K562 (cell line): ENCODE measurements around the gene FAM184B. TPM values are rescaled to one million over a fixed set of nuclear protein-coding genes. Genes with fewer than 3 reads are reported as not detected.

Experiments
- ATAC-seq: fragments of 200-7000 bp; cut with Tn5 transposase; 3 replicates; pipeline ENCODE4 v1.9.1; 2020; ENCODE audit warnings: moderate library complexity
- BruUV-seq: library from RNA; stranded (reverse); fragments of 400-500 nt; replicated peaks from 2 replicates; lab custom pipeline; 2021; lab: Mats Ljungman, UMichigan
- CTCF ChIA-PET: fragments of 300-600 bp; formaldehyde crosslinking; extraction: SDS; loops from one replicate; lab custom pipeline; 2021; ENCODE audit warnings: low intra/inter-chr PET ratio; lab: Yijun Ruan, JAX
- POLR2A ChIA-PET: fragments of 300-600, 350-650 bp; sonication (Branson Sonifier 250); formaldehyde crosslinking; extraction: SDS; loops from one replicate; lab custom pipeline; 2021; ENCODE audit warnings: antibody characterized with exemption, inconsistent platforms; lab: Yijun Ruan, JAX
- DNase-seq, 4 experiments: peaks; one replicate each; pipeline versions ENCODE4 v3.0.0 to v3.0.0-alpha.2; 2011 to 2018; ENCODE audit warnings: low spot score in 3 of 4, mixed read lengths in 3 of 4; ENCODE audit errors: extremely low read depth in 1 of 4
- FAIRE-seq: peaks from 2 replicates; lab custom pipeline; 2011; peaks lifted over from hg19 to GRCh38; lab: Jason Lieb, UNC
- H2AFZ ChIP-seq: 2 replicates; pipeline ENCODE4 v1.6.0; 2011; ENCODE audit warnings: low read depth, low read length, control low read depth, inconsistent platforms
- H3K27ac ChIP-seq: fragments of 200-600 bp; 3 replicates; pipeline ENCODE4 v1.8.0; 2011; ENCODE audit warnings: low read depth, mild to moderate bottlenecking, control low read depth, inconsistent platforms, low read length, moderate library complexity, mixed read lengths; ENCODE audit errors: extremely low read depth
- H3K27me3 ChIP-seq, 2 experiments: fragments of 300-600 bp in 1 of 2; 2 replicates in 1 of 2; 3 replicates in 1 of 2; pipeline versions ENCODE4 v1.6.0 to v1.8.0; 2011; ENCODE audit warnings: inconsistent platforms in 2 of 2, low read length in 2 of 2, mild to moderate bottlenecking in 1 of 2, mixed read lengths in 1 of 2, moderate library complexity in 1 of 2; ENCODE audit not compliant: control insufficient read depth in 2 of 2, insufficient read depth in 2 of 2
- H3K36me3 ChIP-seq: fragments of 300-600 bp; 3 replicates; pipeline ENCODE4 v1.8.0; 2011; ENCODE audit warnings: mild to moderate bottlenecking, low read length, inconsistent platforms; ENCODE audit not compliant: control insufficient read depth, insufficient read depth
- H3K4me1 ChIP-seq, 2 experiments: fragments of 200-600 bp in 1 of 2; replicated peaks in 1 of 2; 2 replicates in 1 of 2; 3 replicates in 1 of 2; pipeline versions ENCODE4 v1.5.1 to v1.8.0; 2011; ENCODE audit warnings: inconsistent platforms in 2 of 2, low read length in 2 of 2, mild to moderate bottlenecking in 1 of 2, mixed read lengths in 1 of 2, moderate library complexity in 1 of 2; ENCODE audit not compliant: control insufficient read depth in 2 of 2, insufficient read depth in 2 of 2
- H3K4me2 ChIP-seq: 2 replicates; pipeline ENCODE4 v1.6.1; 2011; ENCODE audit warnings: low read length, control low read depth, inconsistent platforms, mixed read lengths; ENCODE audit not compliant: insufficient read depth
- H3K4me3 ChIP-seq: fragments of 200-600 bp; sonication (generic), shearing (Covaris generic); 2 replicates; pipeline ENCODE4 v1.5.1; 2016; ENCODE audit warnings: control low read depth, inconsistent platforms
- H3K79me2 ChIP-seq: fragments of 200-600 bp; 3 replicates; pipeline ENCODE4 v1.8.0; 2011; ENCODE audit warnings: low read length, inconsistent platforms; ENCODE audit not compliant: control insufficient read depth, insufficient read depth
- H3K9ac ChIP-seq, 2 experiments: 2 replicates each; pipeline versions ENCODE4 v1.6.0 to v1.6.1; 2011; ENCODE audit warnings: low read depth in 2 of 2, low read length in 2 of 2, control low read depth in 1 of 2, inconsistent platforms in 1 of 2, mild to moderate bottlenecking in 1 of 2, mixed read lengths in 1 of 2; ENCODE audit not compliant: insufficient read depth in 1 of 2
- H3K9me1 ChIP-seq: one replicate; pipeline ENCODE4 v1.6.0; 2011; ENCODE audit warnings: inconsistent platforms, mild to moderate bottlenecking, low read length, moderate library complexity; ENCODE audit not compliant: control insufficient read depth, insufficient read depth
- H3K9me3 ChIP-seq: replicated peaks from 2 replicates; pipeline ENCODE4 v1.5.1; 2011; ENCODE audit warnings: low read depth, low read length, inconsistent platforms; ENCODE audit not compliant: control insufficient read depth, insufficient read depth
- H4K20me1 ChIP-seq: replicated peaks from 2 replicates; pipeline ENCODE4 v1.6.1; 2011; ENCODE audit warnings: low read length, inconsistent platforms, mixed read lengths; ENCODE audit not compliant: control insufficient read depth, insufficient read depth
- ETV5 ChIP-seq: sonication (generic); formaldehyde crosslinking; IDR thresholded peaks from 2 replicates; pipeline ENCODE4 v1.4.0; 2020; ENCODE audit warnings: low read depth, mild to moderate bottlenecking, missing genetic modification reagents
- OTX1 ChIP-seq: fragments of 450-650 bp; formaldehyde crosslinking; IDR thresholded peaks from 2 replicates; pipeline ENCODE4 v1.4.0; 2022; ENCODE audit warnings: mild to moderate bottlenecking
- PBX2 ChIP-seq, 2 experiments: IDR thresholded peaks in 1 of 2; conservative IDR thresholded peaks in 1 of 2; 2 replicates each; pipeline ENCODE4 v1.6.1; 2016; ENCODE audit warnings: low read depth in 2 of 2, mild to moderate bottlenecking in 1 of 2, missing compliant biosample characterization in 1 of 2, missing genetic modification characterization in 1 of 2, moderate library complexity in 1 of 2
- POLR2G ChIP-seq: fragments of 200-400 bp; formaldehyde crosslinking; IDR thresholded peaks from 2 replicates; pipeline ENCODE4 v1.6.1; 2017; ENCODE audit warnings: low read depth, mild to moderate bottlenecking, antibody characterized with exemption, low read length, moderate library complexity
- RERE ChIP-seq: sonication (generic); formaldehyde crosslinking; IDR thresholded peaks from 2 replicates; pipeline ENCODE4 v1.8.0; 2023; ENCODE audit warnings: missing genetic modification reagents, mild to moderate bottlenecking, borderline replicate concordance
- ZFP1 ChIP-seq: fragments of 450-650 bp; formaldehyde crosslinking; IDR thresholded peaks from 2 replicates; pipeline ENCODE4 v1.4.0; 2020; ENCODE audit warnings: mild to moderate bottlenecking, mixed read lengths
- ZNF140 ChIP-seq: fragments of 250-450 bp; sonication (Bioruptor Pico); IDR thresholded peaks from 2 replicates; pipeline ENCODE4 v1.8.0; 2021; ENCODE audit warnings: moderate library complexity, mild to moderate bottlenecking, inconsistent platforms
- ZNF232 ChIP-seq: sonication (generic); formaldehyde crosslinking; IDR thresholded peaks from 2 replicates; pipeline ENCODE4 v1.8.0; 2022; ENCODE audit warnings: mild to moderate bottlenecking, missing genetic modification reagents
- ZNF699 ChIP-seq: fragments of 250-450 bp; sonication (Bioruptor Pico); IDR thresholded peaks from 2 replicates; pipeline ENCODE4 v1.8.0; 2021; ENCODE audit warnings: mild to moderate bottlenecking, moderate library complexity; ENCODE audit not compliant: insufficient replicate concordance
- WGBS: fragments of 100-300 bp; shearing (Covaris generic); methylation state at CpG from one replicate; pipeline ENCODE4 v1.1.6; 2016; ENCODE audit warnings: low coverage, mixed read lengths; ENCODE audit not compliant: insufficient coverage; ENCODE audit errors: missing lambda C conversion rate; 5-methylcytosine and 5-hydroxymethylcytosine counted together
- in situ Hi-C: fragments of 300-500 bp; cut with MboI; formaldehyde crosslinking; loops from 4 replicates; pipeline ENCODE4 v1.15.0; 2018; ENCODE audit warnings: inconsistent platforms, mixed read lengths
- intact Hi-C: fragments of 100-400 bp; cut with micrococcal nuclease; formaldehyde crosslinking; loops from 2 replicates; pipeline ENCODE4 v1.14.2; 2022
- polyA plus RNA-seq, 8 experiments: library from polyadenylated mRNA; depleted of rRNA in 4 of 8; stranded (reverse) in 5 of 8; unstranded in 3 of 8; fragments of >200 nt; fragmentation: Nextera tagmentation in 2 of 8; fragmentation: Illumina TruSeq in 1 of 8; extraction: Ambion mirVana in 2 of 8; extraction: Trizol in 1 of 8; gene quantifications; 2 replicates each; pipeline versions ENCODE4 v1.2.1 to v1.2.3, GENCODE V29; 2011 to 2014; ENCODE audit warnings: inconsistent platforms in 1 of 8, missing spikeins in 1 of 8
- total RNA-seq, 7 experiments: library from RNA; depleted of rRNA in 6 of 7; stranded (reverse); fragments of >200 nt in 6 of 7; fragmentation: Illumina TruSeq in 2 of 7; extraction: Trizol in 2 of 7; gene quantifications; 2 replicates each; pipeline versions ENCODE4 v1.2.1 to v1.2.3, GENCODE V29; 2011 to 2021; ENCODE audit warnings: low replicate concordance in 1 of 7

The FAM184B gene
- total and polyA plus RNA-seq, 9 of the 15 experiments (the other 6 are each of a cell fraction or from before 2014, with no cell fraction given), result not detected

GRCh38 chr4:17757621-17758020, 23.8 kb downstream of the FAM184B start (continued):
- TF ChIP-seq ZNF140 (CRISPR knock-in tag), result no peak
- no peak for TF ChIP-seq ETV5 (CRISPR knock-in tag)
- TF ChIP-seq ZNF699, result no peak
- TF ChIP-seq, all 486 proteins: peak for 0

- no peak overlapping the region for H3K9ac ChIP-seq
- no TSS peak for BruUV-seq
- intact Hi-C loops, result no loop called here
- CTCF ChIA-PET, result no interaction called here
- H3K79me2 ChIP-seq, result no peaks in the 10 kb centered on the region
- no peaks in the 10 kb centered on the region for H3K9me1 ChIP-seq
- DNase-seq, result no peak
- FAIRE-seq, result no peak
- no peaks in the 10 kb centered on the region for H3K9me3 ChIP-seq
- TF ChIP-seq ZNF232, result no peak
- no peak for TF ChIP-seq OTX1 (CRISPR knock-in tag)
- TF ChIP-seq POLR2G, result no peak
- no peak for TF ChIP-seq RERE
- no peak for TF ChIP-seq ZFP1 (CRISPR knock-in tag)
- TF ChIP-seq PBX2 (CRISPR knock-in tag; IDR thresholded peaks at IDR 0.05; ENCODE audit: low read depth), result no peak
- TF ChIP-seq PBX2 (tag; conservative IDR thresholded peaks at IDR 0.05; ENCODE audit: low read depth), result no peak
- TF ChIP-seq, all 486 proteins: peak for 0
- no peaks in the 10 kb centered on the region for H4K20me1 ChIP-seq
- H3K4me3 ChIP-seq, result no peak overlapping the region
- H3K27ac ChIP-seq, result no peak overlapping the region
- H3K4me1 ChIP-seq, result no peaks in the 10 kb centered on the region
- in situ Hi-C loops, result no loop called here
- no peak overlapping the region for H3K4me2 ChIP-seq
- peaks cover 0 to 5% of the 10 kb centered on the region in 2 experiments; a peak in 2 of 5 replicates for H3K27me3 ChIP-seq
- ATAC-seq, result no peak
- H3K36me3 ChIP-seq, result no peaks in the 10 kb centered on the region
- POLR2A ChIA-PET, result interaction anchor here (0.6 kb wide), 1 partner anchor 93 kb away, joined by 3 read pairs; no protein-coding TSS in a partner anchor
- WGBS, result 4% methylated on average over 2 of the region's 2 CpGs
- H2AFZ ChIP-seq, result no peak overlapping the region
Measured at GRCh38 chr4:17753646-17754045, 27.8 kb downstream of the FAM184B start.
